Kasumi-1 (cell line): Measurements from ENCODE around the gene JAG2.

ENCODE experiments used
- DNase-seq, 2 experiments: peaks; one replicate each; lab custom pipeline; 2025; lab: John Stamatoyannopoulos, UW

JAG2 gene

GRCh38 chr14:105165761-105166485 lies 2.7 kb downstream of the JAG2 start:
- no peak for DNase-seq

- DNase-seq: no peak
Observed at GRCh38 chr14:105165134-105165704, 3.4 kb downstream of the JAG2 start.

- DNase-seq: peak; percentile 56 to 64
Observed at GRCh38 chr14:105163040-105163742, 5.4 kb downstream of the JAG2 start.

- DNase-seq: no peak
Observed at GRCh38 chr14:105162669-105162979, 6.0 kb downstream of the JAG2 start.

GRCh38 chr14:105161964-105162668 lies 6.5 kb downstream of the JAG2 start:
- no peak for DNase-seq

- no peak for DNase-seq
Observed at GRCh38 chr14:105161309-105161708, 7.3 kb downstream of the JAG2 start.

- DNase-seq: no peak
Observed at GRCh38 chr14:105160776-105161175, 7.8 kb downstream of the JAG2 start.

- DNase-seq: no peak
Observed at GRCh38 chr14:105159344-105159743, 9.2 kb downstream of the JAG2 start.

- no peak for DNase-seq
Observed at GRCh38 chr14:105158794-105159193, 9.8 kb downstream of the JAG2 start.

- DNase-seq: no peak
Observed at GRCh38 chr14:105157872-105158271, 10.7 kb downstream of the JAG2 start.

- no peak for DNase-seq
Observed at GRCh38 chr14:105156414-105157375, 11.9 kb downstream of the JAG2 start.

- no peak for DNase-seq
Observed at GRCh38 chr14:105155681-105156413, 12.7 kb downstream of the JAG2 start.

- DNase-seq: no peak
Observed at GRCh38 chr14:105155071-105155651, 13.4 kb downstream of the JAG2 start.

GRCh38 chr14:105154476-105154871 lies 14.1 kb downstream of the JAG2 start:
- DNase-seq: no peak

- DNase-seq: no peak
Observed at GRCh38 chr14:105153739-105154475, 14.7 kb downstream of the JAG2 start.

- DNase-seq: no peak
Observed at GRCh38 chr14:105153331-105153731, 15.2 kb downstream of the JAG2 start.

- no peak for DNase-seq
Observed at GRCh38 chr14:105152794-105153241, 15.8 kb downstream of the JAG2 start.

- DNase-seq: no peak
Observed at GRCh38 chr14:105151838-105152793, 16.5 kb downstream of the JAG2 start.
